ENCODE results near the gene SCN9A. TPM values are rescaled to one million over a fixed set of nuclear protein-coding genes. Genes with fewer than 3 reads are reported as not detected.

Gene SCN9A
- total RNA-seq, 2 experiments from 2014 or later: 0.16 TPM; not detected in 1

DNA sequence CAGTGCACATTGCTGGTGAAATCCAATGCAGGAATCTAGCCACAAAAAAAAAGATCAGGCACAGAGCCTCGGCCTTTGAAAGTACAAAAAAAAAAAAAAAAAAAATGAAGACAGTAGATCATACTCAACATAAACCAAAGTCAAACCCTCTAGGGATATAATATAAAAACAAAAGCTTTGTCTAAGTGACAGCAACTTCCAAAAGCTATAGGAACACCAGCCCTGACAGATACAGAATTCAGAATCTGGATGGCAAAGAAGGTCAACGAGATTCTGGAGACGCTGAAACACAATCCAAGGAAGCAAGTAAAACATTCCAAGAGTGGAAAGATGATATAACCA lies 194.0 kb downstream of the SCN9A start:
- DNase-seq (no peak), ATAC-seq (no peak)
- no peaks in the 10 kb centered on the region for H3K4me1 Mint-ChIP-seq (ENCODE audit: low read depth)
- ChIA-PET CTCF (interaction anchor here (1.0 to 3.3 kb wide), 3 partner anchors 10 to 226 kb away, joined by 3 to 12 read pairs (median 3); no protein-coding TSS in a partner anchor), POLR2A (no interaction called here)
- no peaks in the 10 kb centered on the region for H3K27me3 Mint-ChIP-seq (ENCODE audit: low read depth)
- H3K27ac Mint-ChIP-seq: no peak overlapping the region
- no peaks in the 10 kb centered on the region for H3K36me3 Mint-ChIP-seq (ENCODE audit: low read depth)
- no peaks in the 10 kb centered on the region for H3K9me3 Mint-ChIP-seq (ENCODE audit: insufficient read depth)
- no peak overlapping the region for H3K4me3 Mint-ChIP-seq

DNA sequence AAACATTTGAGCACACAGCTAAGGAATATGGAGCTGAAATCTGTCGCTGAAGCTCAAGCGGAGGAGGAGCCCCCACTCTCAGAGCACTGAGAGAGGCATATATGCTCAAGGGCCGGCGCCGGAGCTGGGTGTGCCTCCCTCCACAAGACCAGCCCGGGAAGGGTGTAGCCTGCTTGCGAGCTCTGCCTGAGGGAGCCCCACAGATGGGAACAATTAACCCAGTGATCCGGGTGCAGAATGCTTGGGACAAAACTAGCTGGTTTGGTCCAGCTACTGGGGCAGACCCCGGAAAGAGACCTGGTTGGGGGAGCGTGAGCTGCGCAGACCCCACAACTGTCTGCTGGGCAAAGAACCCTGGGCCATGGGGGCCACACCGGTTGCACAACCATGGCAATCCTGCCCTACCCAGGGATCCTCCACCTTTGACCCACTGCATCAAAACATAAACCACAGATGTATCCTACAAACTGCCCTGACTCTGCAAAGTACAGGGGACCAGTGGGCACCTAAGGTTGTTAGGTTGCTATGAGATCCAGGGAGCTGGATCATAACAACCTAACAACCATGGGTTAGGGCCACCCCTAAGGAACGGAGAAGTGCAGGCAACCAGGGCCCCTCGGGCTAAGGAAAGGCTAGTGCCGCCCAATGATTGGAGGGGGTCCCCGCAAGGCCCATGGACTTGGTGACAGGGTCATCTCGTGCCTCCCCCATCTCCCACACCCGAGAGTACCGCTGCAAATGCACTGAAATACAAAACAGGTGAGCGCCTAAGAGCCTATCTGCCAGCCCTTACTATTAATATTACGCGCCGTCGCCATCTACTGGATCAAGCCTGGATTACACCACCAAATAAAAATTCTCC lies 194.6 kb downstream of the SCN9A start:
- H3K4me3 Mint-ChIP-seq: no peak overlapping the region
- no peaks in the 10 kb centered on the region for H3K9me3 Mint-ChIP-seq (ENCODE audit: insufficient read depth)
- peak; percentile 51 for DNase-seq
- H3K27ac Mint-ChIP-seq: no peak overlapping the region
- POLR2A ChIA-PET: no interaction called here
- no peaks in the 10 kb centered on the region for H3K4me1 Mint-ChIP-seq (ENCODE audit: low read depth)
- peak; percentile 60 for ATAC-seq
- no peaks in the 10 kb centered on the region for H3K36me3 Mint-ChIP-seq (ENCODE audit: low read depth)
- no peaks in the 10 kb centered on the region for H3K27me3 Mint-ChIP-seq (ENCODE audit: low read depth)
- CTCF ChIA-PET: interaction anchor here (1.0 to 3.3 kb wide), 3 partner anchors 11 to 226 kb away, joined by 3 to 12 read pairs (median 3); no protein-coding TSS in a partner anchor

DNA sequence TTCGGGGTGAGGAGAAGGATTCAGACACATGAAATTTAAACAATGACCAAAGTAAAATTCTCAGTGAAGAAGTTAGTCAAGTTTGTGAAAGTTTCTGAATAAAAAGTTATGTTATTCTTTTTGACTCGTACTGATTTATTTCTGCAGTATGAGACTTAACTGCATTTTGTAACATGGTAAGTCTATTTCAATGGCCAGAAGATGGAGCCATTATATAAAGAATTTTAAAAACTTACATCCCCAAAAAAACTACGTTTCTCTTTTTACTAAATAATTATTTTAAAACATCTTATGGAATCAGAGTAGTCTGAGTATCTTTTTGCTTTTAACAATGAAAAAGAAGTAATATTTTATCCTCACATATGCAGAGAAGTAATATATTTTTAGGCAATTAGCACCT lies 196.5 kb downstream of the SCN9A start:
- H3K4me1 Mint-ChIP-seq (ENCODE audit: low read depth): no peaks in the 10 kb centered on the region
- H3K27ac Mint-ChIP-seq: no peak overlapping the region
- no peak overlapping the region for H3K4me3 Mint-ChIP-seq
- ChIA-PET CTCF (no interaction called here), POLR2A (no interaction called here)
- no peak for ATAC-seq
- H3K9me3 Mint-ChIP-seq (ENCODE audit: insufficient read depth): no peaks in the 10 kb centered on the region
- H3K36me3 Mint-ChIP-seq (ENCODE audit: low read depth): no peaks in the 10 kb centered on the region
- DNase-seq: no peak
- no peaks in the 10 kb centered on the region for H3K27me3 Mint-ChIP-seq (ENCODE audit: low read depth)

DNA sequence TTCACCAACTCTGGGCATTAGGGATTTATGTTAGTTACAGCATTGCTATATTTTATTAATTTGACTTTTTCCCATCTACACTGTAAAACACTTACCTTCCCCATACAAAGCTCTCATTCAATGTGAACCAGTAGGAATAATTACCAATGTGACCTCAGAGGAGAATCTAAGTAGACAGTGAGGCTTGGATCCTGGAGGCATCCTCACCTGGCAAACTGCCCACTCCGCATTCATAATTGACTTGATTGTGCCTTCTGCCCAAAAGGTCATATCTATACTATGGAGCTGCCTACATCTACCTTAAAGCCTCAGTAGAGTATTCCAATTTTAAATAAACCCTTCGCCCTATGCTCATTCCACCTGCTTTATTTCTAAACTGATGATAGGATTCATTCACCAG lies 202.5 kb downstream of the SCN9A start:
- H3K27ac Mint-ChIP-seq: no peak overlapping the region

DNA sequence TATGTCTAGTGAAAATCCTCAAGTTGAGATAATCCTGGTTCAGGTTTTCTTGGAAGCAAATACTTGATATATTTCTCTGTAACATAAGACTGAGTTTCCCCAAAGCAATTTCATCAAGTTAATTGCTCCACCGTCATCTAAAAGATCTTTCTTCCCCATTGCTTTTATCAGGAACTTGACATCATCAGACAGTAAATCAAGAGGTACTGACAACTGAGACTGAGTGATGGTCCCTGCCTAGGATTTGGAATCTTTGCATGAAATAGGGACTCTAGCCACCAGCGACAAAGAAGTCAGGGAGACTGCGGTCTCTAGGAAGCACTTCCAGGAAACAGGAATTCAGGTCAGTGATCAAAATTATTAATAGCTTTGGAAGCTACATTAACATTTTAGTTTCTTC lies 204.5 kb downstream of the SCN9A start:
- ChIA-PET CTCF (no interaction called here), POLR2A (no interaction called here)
- H3K4me1 Mint-ChIP-seq (ENCODE audit: low read depth): no peaks in the 10 kb centered on the region
- ATAC-seq: no peak
- H3K27me3 Mint-ChIP-seq (ENCODE audit: low read depth): no peaks in the 10 kb centered on the region
- no peaks in the 10 kb centered on the region for H3K9me3 Mint-ChIP-seq (ENCODE audit: insufficient read depth)
- DNase-seq: no peak
- H3K4me3 Mint-ChIP-seq: no peak overlapping the region
- H3K27ac Mint-ChIP-seq: no peak overlapping the region
- H3K36me3 Mint-ChIP-seq (ENCODE audit: low read depth): no peaks in the 10 kb centered on the region

More for the DNA sequence above, 202.5 kb downstream of the SCN9A start:
- no peak overlapping the region for H3K4me3 Mint-ChIP-seq
- ChIA-PET POLR2A (no interaction called here), CTCF (no interaction called here)
- DNase-seq (no peak), ATAC-seq (no peak)
- H3K9me3 Mint-ChIP-seq (ENCODE audit: insufficient read depth): no peaks in the 10 kb centered on the region
- no peaks in the 10 kb centered on the region for H3K36me3 Mint-ChIP-seq (ENCODE audit: low read depth)
- no peaks in the 10 kb centered on the region for H3K4me1 Mint-ChIP-seq (ENCODE audit: low read depth)
- no peaks in the 10 kb centered on the region for H3K27me3 Mint-ChIP-seq (ENCODE audit: low read depth)

DNA sequence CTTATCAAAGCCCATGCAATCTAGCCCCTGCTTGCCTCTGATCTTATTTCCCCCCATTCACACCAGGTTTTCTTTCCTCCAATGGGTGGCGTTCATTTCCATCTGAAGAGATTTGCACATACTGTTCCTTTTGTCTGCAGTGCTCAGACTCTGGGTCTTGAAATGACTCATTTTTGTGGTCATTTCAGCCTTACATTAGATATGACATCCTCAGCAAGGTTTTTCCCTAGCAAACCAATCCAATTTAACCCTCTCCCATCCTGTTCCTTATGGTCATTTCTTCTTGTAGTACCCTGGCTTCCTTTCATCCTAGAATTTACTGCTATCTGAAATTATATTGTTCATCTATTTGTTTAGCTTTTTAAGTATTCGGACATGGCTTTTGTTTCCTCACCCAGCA lies 205.4 kb downstream of the SCN9A start:
- H3K9me3 Mint-ChIP-seq (ENCODE audit: insufficient read depth): no peaks in the 10 kb centered on the region
- H3K27ac Mint-ChIP-seq: no peak overlapping the region
- no peak for ATAC-seq
- POLR2A ChIA-PET: no interaction called here
- CTCF ChIA-PET: no interaction called here
- H3K36me3 Mint-ChIP-seq (ENCODE audit: low read depth): no peaks in the 10 kb centered on the region
- H3K27me3 Mint-ChIP-seq (ENCODE audit: low read depth): no peaks in the 10 kb centered on the region
- no peaks in the 10 kb centered on the region for H3K4me1 Mint-ChIP-seq (ENCODE audit: low read depth)
- H3K4me3 Mint-ChIP-seq: no peak overlapping the region
- no peak for DNase-seq

DNA sequence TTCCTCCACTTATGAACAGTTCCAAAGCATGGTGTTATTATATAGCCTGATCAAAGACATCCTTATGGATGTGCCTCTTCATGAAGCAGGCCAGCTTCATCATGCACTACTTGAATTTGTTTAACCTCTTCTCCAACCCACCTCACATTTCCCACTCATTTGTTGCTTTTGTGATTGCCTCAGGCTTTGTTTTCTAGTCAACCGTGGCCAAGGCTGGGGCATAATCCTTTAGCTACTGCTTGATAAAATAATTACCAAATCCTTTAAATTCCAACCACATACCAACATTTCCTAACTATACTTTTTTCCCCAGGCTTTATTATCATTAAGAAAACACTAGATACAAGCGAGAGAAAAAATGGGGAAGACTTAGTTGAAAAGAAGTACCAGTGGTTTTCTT lies 208.3 kb downstream of the SCN9A start:
- Mint-ChIP-seq H3K36me3 (ENCODE audit: low read depth) (no peaks in the 10 kb centered on the region), H3K27me3 (ENCODE audit: low read depth) (no peaks in the 10 kb centered on the region), H3K4me3 (no peak overlapping the region), H3K27ac (no peak overlapping the region), H3K4me1 (ENCODE audit: low read depth) (no peaks in the 10 kb centered on the region), H3K9me3 (ENCODE audit: insufficient read depth) (no peaks in the 10 kb centered on the region)
- CTCF ChIA-PET: no interaction called here
- ATAC-seq (no peak), DNase-seq (no peak)
- POLR2A ChIA-PET: no interaction called here

DNA sequence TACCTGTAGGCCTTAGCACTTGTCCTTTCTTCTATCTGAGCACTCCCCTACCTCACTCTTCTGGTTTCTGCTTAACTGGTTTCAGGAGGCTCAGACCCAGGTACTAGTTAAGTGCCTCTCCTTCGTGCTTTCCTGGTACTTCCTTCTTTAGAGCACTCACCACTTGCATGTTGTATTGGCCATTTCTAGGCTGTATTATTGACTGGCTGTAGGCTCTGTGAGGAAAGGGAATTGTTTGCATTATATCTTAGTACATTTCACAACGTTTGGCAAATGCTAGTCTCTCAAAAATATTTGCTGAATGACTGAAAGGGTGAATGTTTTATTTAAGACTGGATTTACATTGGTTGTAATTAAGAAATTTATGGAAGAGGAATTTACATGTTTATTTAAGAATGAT lies 212.0 kb downstream of the SCN9A start:
- CTCF ChIA-PET: no interaction called here

DNA sequence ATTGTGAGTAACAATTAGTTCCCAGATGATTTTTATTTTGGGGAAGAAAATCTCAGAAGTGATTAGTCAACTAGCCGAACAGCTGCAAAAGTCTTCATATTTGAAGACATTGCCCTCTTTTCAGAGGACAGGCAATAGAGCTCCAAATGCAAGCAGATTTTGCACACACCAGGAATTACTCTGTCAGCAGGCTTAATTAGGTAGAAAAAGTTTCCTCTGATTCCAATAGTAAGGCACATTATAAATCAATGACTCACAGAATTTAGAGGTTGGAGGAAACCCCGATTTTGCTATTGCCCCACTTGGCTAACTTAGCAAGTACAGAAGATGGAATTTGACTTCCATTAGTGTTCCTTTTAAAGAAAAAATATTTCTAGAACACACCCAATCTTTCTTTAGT lies 217.2 kb downstream of the SCN9A start:
- ChIA-PET CTCF (no interaction called here), POLR2A (no interaction called here)
- DNase-seq (no peak), ATAC-seq (no peak)
- Mint-ChIP-seq H3K27me3 (ENCODE audit: low read depth) (peaks cover 5% of the 10 kb centered on the region), H3K27ac (no peak overlapping the region), H3K9me3 (ENCODE audit: insufficient read depth) (no peaks in the 10 kb centered on the region), H3K4me3 (no peak overlapping the region), H3K36me3 (ENCODE audit: low read depth) (no peaks in the 10 kb centered on the region), H3K4me1 (ENCODE audit: low read depth) (no peaks in the 10 kb centered on the region)

More for the DNA sequence above, 212.0 kb downstream of the SCN9A start:
- no peaks in the 10 kb centered on the region for H3K9me3 Mint-ChIP-seq (ENCODE audit: insufficient read depth)
- H3K4me1 Mint-ChIP-seq (ENCODE audit: low read depth): no peaks in the 10 kb centered on the region
- DNase-seq (no peak), ATAC-seq (no peak)
- no peak overlapping the region for H3K4me3 Mint-ChIP-seq
- no peak overlapping the region for H3K27ac Mint-ChIP-seq
- no peaks in the 10 kb centered on the region for H3K27me3 Mint-ChIP-seq (ENCODE audit: low read depth)
- POLR2A ChIA-PET: no interaction called here
- no peaks in the 10 kb centered on the region for H3K36me3 Mint-ChIP-seq (ENCODE audit: low read depth)

DNA sequence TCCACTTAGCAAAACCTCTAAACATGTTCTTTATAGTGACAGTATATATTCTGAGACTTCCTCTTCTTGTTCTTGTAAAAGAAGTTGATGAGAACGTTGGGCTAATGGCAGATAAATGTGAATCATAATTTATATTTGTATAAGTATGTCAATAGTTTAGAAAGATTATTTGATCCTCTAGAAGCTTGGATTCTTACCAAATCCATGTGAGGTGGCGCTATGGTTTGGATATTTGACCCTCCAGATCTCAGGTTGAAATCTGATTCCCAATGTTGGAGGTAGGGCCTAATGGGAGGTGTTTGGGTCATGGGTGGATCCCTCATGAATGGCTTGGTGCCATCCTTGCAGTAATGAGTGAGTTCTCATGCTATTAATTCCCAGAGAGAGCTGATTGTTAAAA lies 218.2 kb downstream of the SCN9A start:
- Mint-ChIP-seq H3K27ac (no peak overlapping the region), H3K9me3 (ENCODE audit: insufficient read depth) (no peaks in the 10 kb centered on the region), H3K36me3 (ENCODE audit: low read depth) (no peaks in the 10 kb centered on the region), H3K4me3 (no peak overlapping the region), H3K4me1 (ENCODE audit: low read depth) (no peaks in the 10 kb centered on the region), H3K27me3 (ENCODE audit: low read depth) (peaks cover 5% of the 10 kb centered on the region)
- ATAC-seq: no peak
- DNase-seq: no peak
- ChIA-PET CTCF (no interaction called here), POLR2A (no interaction called here)

DNA sequence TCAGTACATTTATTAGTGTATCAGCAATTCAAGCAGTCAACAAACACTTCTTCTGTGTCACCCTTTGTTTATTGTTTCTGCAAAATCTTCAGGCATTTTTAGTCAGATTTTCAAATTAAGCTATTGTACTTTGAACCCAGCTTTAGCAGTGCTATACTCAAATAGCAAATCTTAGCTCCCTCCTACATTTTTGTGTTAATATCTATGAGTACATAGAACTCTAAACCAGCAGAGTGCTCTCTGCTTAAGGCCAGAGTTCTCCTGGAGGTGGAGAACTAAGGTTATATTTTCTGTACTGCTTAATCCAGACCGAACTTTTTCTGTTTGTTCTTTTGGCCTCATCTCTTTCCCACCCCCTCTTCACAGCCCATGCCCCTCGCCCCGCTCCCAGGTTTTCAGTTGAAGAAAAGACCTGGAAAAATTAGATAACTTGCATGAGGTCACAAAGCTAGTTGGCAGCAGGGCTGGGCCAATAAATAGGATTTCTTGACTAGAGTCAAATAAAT lies 218.7 kb downstream of the SCN9A start:
- DNase-seq: no peak
- H3K27ac Mint-ChIP-seq: no peak overlapping the region
- no peaks in the 10 kb centered on the region for H3K4me1 Mint-ChIP-seq (ENCODE audit: low read depth)
- ChIA-PET CTCF (no interaction called here), POLR2A (no interaction called here)
- no peak overlapping the region for H3K4me3 Mint-ChIP-seq
- ATAC-seq: no peak
- no peaks in the 10 kb centered on the region for H3K9me3 Mint-ChIP-seq (ENCODE audit: insufficient read depth)
- H3K27me3 Mint-ChIP-seq (ENCODE audit: low read depth): peaks cover 5% of the 10 kb centered on the region
- H3K36me3 Mint-ChIP-seq (ENCODE audit: low read depth): no peaks in the 10 kb centered on the region

DNA sequence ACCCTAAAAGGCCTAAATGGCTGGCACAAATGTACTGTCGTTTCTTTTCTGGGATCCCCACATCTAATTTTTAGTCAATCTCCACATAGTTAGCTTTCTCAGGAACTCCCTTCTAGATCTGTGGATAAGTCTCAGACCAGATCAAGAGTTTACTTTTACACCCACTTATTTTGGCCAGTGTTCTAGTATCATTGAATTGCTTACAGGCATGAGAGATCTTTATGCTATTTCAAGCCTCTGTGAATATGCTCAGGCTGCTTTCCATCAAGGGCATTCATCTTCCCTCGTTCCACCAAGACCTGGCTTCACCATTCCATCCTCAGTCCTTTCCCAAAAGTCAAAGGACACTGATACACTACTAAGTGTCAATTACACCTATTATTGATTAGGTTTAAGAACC lies 220.2 kb downstream of the SCN9A start:
- H3K9me3 Mint-ChIP-seq (ENCODE audit: insufficient read depth): no peaks in the 10 kb centered on the region
- no peak overlapping the region for H3K4me3 Mint-ChIP-seq
- H3K27ac Mint-ChIP-seq: no peak overlapping the region
- ATAC-seq (no peak), DNase-seq (no peak)
- H3K36me3 Mint-ChIP-seq (ENCODE audit: low read depth): no peaks in the 10 kb centered on the region
- CTCF ChIA-PET: no interaction called here
- no peaks in the 10 kb centered on the region for H3K4me1 Mint-ChIP-seq (ENCODE audit: low read depth)
- POLR2A ChIA-PET: no interaction called here
- H3K27me3 Mint-ChIP-seq (ENCODE audit: low read depth): peaks cover 5% of the 10 kb centered on the region

All from activated CD8-positive, alpha-beta T cell treated with anti-CD3 and anti-CD28 coated beads, Interleukin-2, amount 10 ng/mL, durations not matched to agents 7 days and 5 days (primary cell).